HEK293 (cell line): Measurements from ENCODE around the gene CELSR1.

Experiments
- CTCF ChIA-PET: fragments of 350-600 bp; formaldehyde crosslinking; extraction: SDS; loops from one replicate; lab custom pipeline; 2021; ENCODE audit warnings: antibody characterized with exemption; lab: Yijun Ruan, JAX
- POLR2A ChIA-PET: fragments of 300-600 bp; formaldehyde crosslinking; extraction: SDS; loops from one replicate; lab custom pipeline; 2020; ENCODE audit warnings: antibody characterized with exemption, inconsistent platforms; lab: Yijun Ruan, JAX
- H3K27ac ChIP-seq: fragments of 200-500 bp; sonication (Bioruptor generic); 2 replicates; pipeline ENCODE4 v1.5.1; 2014; ENCODE audit warnings: low read depth, low read length, control low read depth, inconsistent platforms; ENCODE audit errors: extremely low read depth
- H3K36me3 ChIP-seq, 2 experiments: fragments of 200-500 bp in 1 of 2; sonication (Bioruptor generic) in 1 of 2; 1 replicate in 1 of 2; 2 replicates in 1 of 2; pipeline ENCODE4 v1.5.1; 2014 to 2017; ENCODE audit warnings: inconsistent platforms in 2 of 2, low read length in 2 of 2; ENCODE audit not compliant: control insufficient read depth in 2 of 2, insufficient read depth in 1 of 2
- H3K4me1 ChIP-seq: fragments of 200-500 bp; sonication (Bioruptor generic); 2 replicates; pipeline ENCODE4 v1.5.1; 2014; ENCODE audit warnings: mild to moderate bottlenecking, low read length, inconsistent platforms; ENCODE audit not compliant: control insufficient read depth, insufficient read depth
- H3K4me3 ChIP-seq: 2 replicates; pipeline ENCODE4 v1.5.1; 2011; ENCODE audit warnings: low read depth, mild to moderate bottlenecking, control low read depth, low read length, moderate library complexity
- H3K9me3 ChIP-seq: fragments of 200-500 bp; sonication (Bioruptor generic); 2 replicates; pipeline ENCODE4 v1.5.1; 2014; ENCODE audit warnings: low read depth, low read length, inconsistent platforms; ENCODE audit not compliant: control insufficient read depth, insufficient read depth
- GFI1B ChIP-seq: fragments of 450-650 bp; formaldehyde crosslinking; IDR thresholded peaks from 2 replicates; pipeline ENCODE4 v1.5.1; 2016; ENCODE audit warnings: missing biosample characterization, missing genetic modification characterization
- GLI2 ChIP-seq: fragments of 450-650 bp; formaldehyde crosslinking; IDR thresholded peaks from 2 replicates; pipeline ENCODE4; 2017; ENCODE audit warnings: missing biosample characterization, missing genetic modification characterization, low read depth, borderline replicate concordance
- IKZF3 ChIP-seq: fragments of 450-650 bp; IDR thresholded peaks from 2 replicates; pipeline ENCODE4 v1.5.0; 2018; ENCODE audit warnings: missing biosample characterization, mild to moderate bottlenecking, missing genetic modification characterization, moderate library complexity
- KLF16 ChIP-seq: fragments of 450-650 bp; formaldehyde crosslinking; IDR thresholded peaks from 2 replicates; pipeline ENCODE4 v1.5.1; 2017; ENCODE audit warnings: missing biosample characterization, missing genetic modification characterization
- MEIS1 ChIP-seq: sonication (generic); formaldehyde crosslinking; IDR thresholded peaks from 2 replicates; pipeline ENCODE4 v1.8.1; 2022; ENCODE audit warnings: missing genetic modification reagents, mild to moderate bottlenecking, borderline replicate concordance
- TRIM28 ChIP-seq: IDR thresholded peaks from 2 replicates; pipeline ENCODE4 v1.6.1; 2011; ENCODE audit warnings: low read length, control low read depth, borderline replicate concordance
- ZBTB17 ChIP-seq: fragments of 450-650 bp; formaldehyde crosslinking; IDR thresholded peaks from 2 replicates; pipeline ENCODE4 v1.5.1; 2016; ENCODE audit warnings: missing biosample characterization, missing genetic modification characterization
- ZBTB7A ChIP-seq: fragments of 450-650 bp; formaldehyde crosslinking; IDR thresholded peaks from 2 replicates; pipeline ENCODE4 v1.5.1; 2016; ENCODE audit warnings: low read depth, missing biosample characterization, missing genetic modification characterization
- ZNF138 ChIP-seq: fragments of 450-650 bp; formaldehyde crosslinking; IDR thresholded peaks from 2 replicates; pipeline ENCODE4 v1.5.1; 2016; ENCODE audit warnings: missing biosample characterization, missing genetic modification characterization, borderline replicate concordance
- ZNF18 ChIP-seq: fragments of 450-650 bp; formaldehyde crosslinking; IDR thresholded peaks from 2 replicates; pipeline ENCODE4 v1.5.1; 2016; ENCODE audit warnings: missing biosample characterization, missing genetic modification characterization
- ZNF184 ChIP-seq: fragments of 450-650 bp; IDR thresholded peaks from 2 replicates; pipeline ENCODE4 v1.5.1; 2018; ENCODE audit warnings: missing biosample characterization, mild to moderate bottlenecking, missing genetic modification characterization
- ZNF24 ChIP-seq: fragments of 450-650 bp; formaldehyde crosslinking; IDR thresholded peaks from 2 replicates; pipeline ENCODE4 v1.5.1; 2016; ENCODE audit warnings: missing biosample characterization, missing genetic modification characterization
- ZNF311 ChIP-seq: fragments of 450-650 bp; formaldehyde crosslinking; IDR thresholded peaks from 2 replicates; pipeline ENCODE4 v1.5.1; 2017; ENCODE audit warnings: missing biosample characterization, missing genetic modification characterization, borderline replicate concordance
- ZNF350 ChIP-seq: fragments of 450-650 bp; formaldehyde crosslinking; IDR thresholded peaks from 2 replicates; pipeline ENCODE4 v1.5.0; 2017; ENCODE audit warnings: missing biosample characterization, mild to moderate bottlenecking, missing genetic modification characterization
- ZNF658 ChIP-seq: fragments of 450-650 bp; formaldehyde crosslinking; IDR thresholded peaks from 2 replicates; pipeline ENCODE4; 2016; ENCODE audit warnings: missing biosample characterization, missing genetic modification characterization
- ZNF670 ChIP-seq: fragments of 450-650 bp; formaldehyde crosslinking; IDR thresholded peaks from 2 replicates; pipeline ENCODE4 v1.5.1; 2016; ENCODE audit warnings: missing biosample characterization, missing genetic modification characterization, low read depth
- ZNF768 ChIP-seq: fragments of 450-650 bp; formaldehyde crosslinking; IDR thresholded peaks from 2 replicates; pipeline ENCODE4 v1.5.1; 2018; ENCODE audit warnings: missing biosample characterization, mild to moderate bottlenecking, missing genetic modification characterization
- ZSCAN18 ChIP-seq: fragments of 450-650 bp; formaldehyde crosslinking; IDR thresholded peaks from 2 replicates; pipeline ENCODE4 v1.5.1; 2016; ENCODE audit warnings: missing biosample characterization, missing genetic modification characterization
- TF ChIP-seq, protein P1 (sequence below): fragments of 450-650 bp; formaldehyde crosslinking; IDR thresholded peaks from 2 replicates; pipeline ENCODE4 v1.5.1; 2016; ENCODE audit warnings: missing biosample characterization, missing genetic modification characterization
- TF ChIP-seq, protein P2 (sequence below): fragments of 450-650 bp; formaldehyde crosslinking; IDR thresholded peaks from 2 replicates; pipeline ENCODE4 v1.5.1; 2016; ENCODE audit warnings: missing biosample characterization, missing genetic modification characterization
- TF ChIP-seq, protein P3 (sequence below): fragments of 450-650 bp; formaldehyde crosslinking; IDR thresholded peaks from 2 replicates; pipeline ENCODE4 v1.5.1; 2016; ENCODE audit warnings: missing biosample characterization, missing genetic modification characterization

CELSR1 gene

GRCh38 chr22:46329616-46330015, 207.8 kb downstream of the CELSR1 start:
- no peak for TF ChIP-seq ZNF184 (tag by site-specific recombination)
- no peak for TF ChIP-seq ZNF350 (tag by site-specific recombination)
- no peak for TF ChIP-seq ZNF311
- no peak for TF ChIP-seq ZBTB7A
- Histone ChIP-seq H3K4me1 (no peaks in the 10 kb centered on the region), H3K27ac (no peak overlapping the region), H3K4me3 (no peak overlapping the region), H3K36me3 (peaks cover 64 to 91% of the 10 kb centered on the region in 2 experiments), H3K9me3 (no peaks in the 10 kb centered on the region)
- ChIA-PET POLR2A (no interaction called here), CTCF (interaction anchor here (1.6 kb wide), 1 partner anchor 212 kb away, joined by 5 read pairs; no protein-coding TSS in a partner anchor)

- no peaks in the 10 kb centered on the region for H3K9me3 ChIP-seq
- POLR2A ChIA-PET = no interaction called here
- no peak for TF ChIP-seq ZNF18 (tag by site-specific recombination)
- no peak for TF ChIP-seq ZNF768
- no peak for TF ChIP-seq ZNF24 (tag by site-specific recombination)
- peaks cover 72 to 99% of the 10 kb centered on the region in 2 experiments for H3K36me3 ChIP-seq
- H3K27ac ChIP-seq = no peak overlapping the region
- no peak overlapping the region for H3K4me3 ChIP-seq
- CTCF ChIA-PET = interaction anchor here (1.6 kb wide), 1 partner anchor 213 kb away, joined by 5 read pairs; no protein-coding TSS in a partner anchor
- no peaks in the 10 kb centered on the region for H3K4me1 ChIP-seq
Observed at GRCh38 chr22:46328797-46329196, 208.6 kb downstream of the CELSR1 start.

- no peak overlapping the region for H3K4me3 ChIP-seq
- ChIA-PET POLR2A (no interaction called here), CTCF (no interaction called here)
- TF ChIP-seq TRIM28 = no peak
- no peak for TF ChIP-seq ZNF658 (tag by site-specific recombination)
- no peak for TF ChIP-seq ZNF138 (tag by site-specific recombination)
- TF ChIP-seq, protein P1, sequence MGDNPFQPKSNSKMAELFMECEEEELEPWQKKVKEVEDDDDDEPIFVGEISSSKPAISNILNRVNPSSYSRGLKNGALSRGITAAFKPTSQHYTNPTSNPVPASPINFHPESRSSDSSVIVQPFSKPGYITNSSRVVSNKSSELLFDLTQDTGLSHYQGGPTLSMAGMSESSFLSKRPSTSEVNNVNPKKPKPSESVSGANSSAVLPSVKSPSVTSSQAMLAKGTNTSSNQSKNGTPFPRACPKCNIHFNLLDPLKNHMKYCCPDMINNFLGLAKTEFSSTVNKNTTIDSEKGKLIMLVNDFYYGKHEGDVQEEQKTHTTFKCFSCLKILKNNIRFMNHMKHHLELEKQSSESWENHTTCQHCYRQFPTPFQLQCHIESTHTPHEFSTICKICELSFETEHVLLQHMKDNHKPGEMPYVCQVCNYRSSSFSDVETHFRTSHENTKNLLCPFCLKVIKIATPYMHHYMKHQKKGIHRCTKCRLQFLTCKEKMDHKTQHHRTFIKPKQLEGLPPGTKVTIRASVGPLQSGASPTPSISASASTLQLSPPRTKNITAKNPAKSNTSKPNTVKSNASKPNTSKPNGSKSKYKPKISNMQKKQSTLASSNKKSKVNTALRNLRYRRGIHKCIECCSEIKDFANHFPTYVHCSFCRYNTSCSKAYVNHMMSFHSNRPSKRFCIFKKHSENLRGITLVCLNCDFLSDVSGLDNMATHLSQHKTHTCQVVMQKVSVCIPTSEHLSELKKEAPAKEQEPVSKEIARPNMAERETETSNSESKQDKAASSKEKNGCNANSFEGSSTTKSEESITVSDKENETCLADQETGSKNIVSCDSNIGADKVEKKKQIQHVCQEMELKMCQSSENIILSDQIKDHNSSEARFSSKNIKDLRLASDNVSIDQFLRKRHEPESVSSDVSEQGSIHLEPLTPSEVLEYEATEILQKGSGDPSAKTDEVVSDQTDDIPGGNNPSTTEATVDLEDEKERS (tag by site-specific recombination) = no peak
- no peak for TF ChIP-seq GLI2 (tag by site-specific recombination)
- TF ChIP-seq, protein P2, sequence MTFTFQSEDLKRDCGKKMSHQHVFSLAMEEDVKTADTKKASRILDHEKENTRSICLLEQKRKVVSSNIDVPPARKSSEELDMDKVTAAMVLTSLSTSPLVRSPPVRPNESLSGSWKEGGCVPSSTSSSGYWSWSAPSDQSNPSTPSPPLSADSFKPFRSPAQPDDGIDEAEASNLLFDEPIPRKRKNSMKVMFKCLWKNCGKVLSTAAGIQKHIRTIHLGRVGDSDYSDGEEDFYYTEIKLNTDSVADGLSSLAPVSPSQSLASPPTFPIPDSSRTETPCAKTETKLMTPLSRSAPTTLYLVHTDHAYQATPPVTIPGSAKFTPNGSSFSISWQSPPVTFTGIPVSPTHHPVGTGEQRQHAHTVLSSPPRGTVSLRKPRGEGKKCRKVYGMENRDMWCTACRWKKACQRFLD (tag by site-specific recombination) = no peak
- TF ChIP-seq IKZF3 (tag by site-specific recombination) = no peak
- no peak for TF ChIP-seq ZNF670 (tag by site-specific recombination)
- no peak for TF ChIP-seq GFI1B (tag by site-specific recombination)
- TF ChIP-seq MEIS1 (CRISPR knock-in tag) = no peak
- TF ChIP-seq, protein P3, sequence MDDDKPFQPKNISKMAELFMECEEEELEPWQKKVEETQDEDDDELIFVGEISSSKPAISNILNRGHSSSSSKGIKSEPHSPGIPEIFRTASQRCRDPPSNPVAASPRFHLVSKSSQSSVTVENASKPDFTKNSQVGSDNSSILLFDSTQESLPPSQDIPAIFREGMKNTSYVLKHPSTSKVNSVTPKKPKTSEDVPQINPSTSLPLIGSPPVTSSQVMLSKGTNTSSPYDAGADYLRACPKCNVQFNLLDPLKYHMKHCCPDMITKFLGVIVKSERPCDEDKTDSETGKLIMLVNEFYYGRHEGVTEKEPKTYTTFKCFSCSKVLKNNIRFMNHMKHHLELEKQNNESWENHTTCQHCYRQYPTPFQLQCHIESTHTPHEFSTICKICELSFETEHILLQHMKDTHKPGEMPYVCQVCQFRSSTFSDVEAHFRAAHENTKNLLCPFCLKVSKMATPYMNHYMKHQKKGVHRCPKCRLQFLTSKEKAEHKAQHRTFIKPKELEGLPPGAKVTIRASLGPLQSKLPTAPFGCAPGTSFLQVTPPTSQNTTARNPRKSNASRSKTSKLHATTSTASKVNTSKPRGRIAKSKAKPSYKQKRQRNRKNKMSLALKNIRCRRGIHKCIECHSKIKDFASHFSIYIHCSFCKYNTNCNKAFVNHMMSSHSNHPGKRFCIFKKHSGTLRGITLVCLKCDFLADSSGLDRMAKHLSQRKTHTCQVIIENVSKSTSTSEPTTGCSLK (tag by site-specific recombination) = no peak
- no peak for TF ChIP-seq KLF16
- no peak for TF ChIP-seq ZBTB17 (tag by site-specific recombination)
- TF ChIP-seq ZSCAN18 (tag by site-specific recombination) = no peak
- TF ChIP-seq, all 188 proteins: peak for 0
- H3K9me3 ChIP-seq = no peaks in the 10 kb centered on the region
- H3K36me3 ChIP-seq = peaks cover 69 to 100% of the 10 kb centered on the region in 2 experiments
- H3K27ac ChIP-seq = no peak overlapping the region
- no peaks in the 10 kb centered on the region for H3K4me1 ChIP-seq
Observed at GRCh38 chr22:46327691-46328465, 209.5 kb downstream of the CELSR1 start.
